SK-N-MC (cell line): ENCODE results near the gene CEP44.
"Not testable (repeated sequence)": the region's sequence is repeated elsewhere in the genome, so short reads cannot be mapped to it uniquely, and the experiment has no call there.

ENCODE experiments used
- DNase-seq: peaks from one replicate; pipeline ENCODE4 v3.0.0-alpha.2; 2011; ENCODE audit warnings: low read depth, low spot score
- H3K27ac ChIP-seq: fragments of 200-600 bp; sonication (generic); 2 replicates; pipeline ENCODE4 v1.5.1; 2016; ENCODE audit warnings: mixed run types
- H3K36me3 ChIP-seq: fragments of 200-600 bp; sonication (generic); 2 replicates; pipeline ENCODE4 v1.6.1; 2017; ENCODE audit warnings: antibody characterized with exemption, low read length, mixed read lengths; ENCODE audit not compliant: insufficient read depth
- H3K4me3 ChIP-seq: fragments of 200-600 bp; sonication (generic); 2 replicates; pipeline ENCODE4 v1.5.1; 2016
- H3K9ac ChIP-seq: fragments of 200-600 bp; sonication (generic); 2 replicates; pipeline ENCODE4 v1.8.0; 2017; ENCODE audit warnings: mixed run types, mixed read lengths; ENCODE audit not compliant: insufficient read length
- H3K9me3 ChIP-seq: fragments of 200-600 bp; sonication (generic); 2 replicates; pipeline ENCODE4 v1.6.1; 2017; ENCODE audit warnings: low read depth, mild to moderate bottlenecking, antibody characterized with exemption, low read length, moderate library complexity, mixed read lengths
- EZH2 ChIP-seq: fragments of 200-600 bp; sonication (generic); IDR thresholded peaks from one replicate; pipeline ENCODE4 v1.6.1; 2017; ENCODE audit warnings: antibody characterized with exemption
- FOXP2 ChIP-seq: optimal IDR thresholded peaks from 2 replicates; pipeline ENCODE3; 2011; ENCODE audit warnings: mild to moderate bottlenecking, moderate library complexity; ENCODE audit not compliant: insufficient read depth; ENCODE audit errors: extremely low read length, control extremely low read depth
- POLR2AphosphoS5 ChIP-seq: IDR thresholded peaks from 2 replicates; pipeline ENCODE4 v1.6.1; 2012; ENCODE audit warnings: mild to moderate bottlenecking, low read depth, low read length, borderline replicate concordance

CEP44 gene

GRCh38 chr4:174281901-174282300 is 1.8 kb upstream of the CEP44 start:
- TF ChIP-seq EZH2, result no peak
- TF ChIP-seq FOXP2, result no peak
- no peak for TF ChIP-seq POLR2AphosphoS5
- peaks cover 16% of the 10 kb centered on the region; the same call in 1 of the 2 replicates for H3K36me3 ChIP-seq
- DNase-seq, result no peak
- H3K9me3 ChIP-seq, result peaks cover 7% of the 10 kb centered on the region; the same call in 1 of the 2 replicates
- no peak overlapping the region for H3K27ac ChIP-seq
- H3K4me3 ChIP-seq, result peak overlapping the region; percentile 99
- H3K9ac ChIP-seq, result peak overlapping the region; percentile 100

- peak overlapping the region; percentile 99 for H3K4me3 ChIP-seq
- peak overlapping the region; percentile 99 for H3K27ac ChIP-seq
- H3K9me3 ChIP-seq, result peaks cover 7% of the 10 kb centered on the region; the same call in 1 of the 2 replicates
- H3K9ac ChIP-seq, result peak overlapping the region; percentile 100
- H3K36me3 ChIP-seq, result peaks cover 16% of the 10 kb centered on the region; the same call in 1 of the 2 replicates
- DNase-seq, result peak; percentile 86
- TF ChIP-seq EZH2 (no peak), POLR2AphosphoS5 (no peak), FOXP2 (no peak)
Measured at GRCh38 chr4:174282836-174283506, 740 bp upstream of the CEP44 start.

GRCh38 chr4:174284487-174284886 is 776 bp downstream of the CEP44 start:
- H3K27ac ChIP-seq, result peak overlapping the region; percentile 99; the same call in 1 of the 2 replicates

GRCh38 chr4:174286870-174287269 is 3.2 kb downstream of the CEP44 start:
- H3K27ac ChIP-seq, result no peak overlapping the region
- DNase-seq, result no peak
- H3K9ac ChIP-seq, result no peak overlapping the region
- 0 out of 2 replicates have a peak, but pooled peaks cover 4% of the 10 kb centered on the region for H3K9me3 ChIP-seq
- peaks cover 4% of the 10 kb centered on the region; the same call in 1 of the 2 replicates for H3K36me3 ChIP-seq
- no peak for TF ChIP-seq EZH2
- no peak for TF ChIP-seq POLR2AphosphoS5
- TF ChIP-seq FOXP2, result no peak
- H3K4me3 ChIP-seq, result no peak overlapping the region

More at GRCh38 chr4:174284487-174284886, 776 bp downstream of the CEP44 start:
- TF ChIP-seq POLR2AphosphoS5 (no peak; the same call in 1 of the 2 replicates), FOXP2 (no peak), EZH2 (no peak)
- H3K9ac ChIP-seq, result peak overlapping the region; percentile 100
- H3K9me3 ChIP-seq, result peaks cover 3% of the 10 kb centered on the region; the same call in 1 of the 2 replicates
- no peak for DNase-seq
- H3K4me3 ChIP-seq, result peak overlapping the region; percentile 99
- H3K36me3 ChIP-seq, result peaks cover 10% of the 10 kb centered on the region; the same call in 1 of the 2 replicates

- Histone ChIP-seq H3K9me3 (0 out of 2 replicates have a peak, but pooled peaks cover 4% of the 10 kb centered on the region), H3K9ac (no peak overlapping the region), H3K27ac (no peak overlapping the region), H3K36me3 (peaks cover 15% of the 10 kb centered on the region; the same call in 1 of the 2 replicates), H3K4me3 (no peak overlapping the region)
- TF ChIP-seq POLR2AphosphoS5 (no peak), FOXP2 (no peak), EZH2 (no peak)
- DNase-seq, result no peak
Measured at GRCh38 chr4:174292473-174292872, 8.8 kb downstream of the CEP44 start.

- not testable (repeated sequence) for H3K9ac ChIP-seq, H3K9me3 ChIP-seq, DNase-seq, H3K4me3 ChIP-seq, H3K27ac ChIP-seq
- H3K36me3 ChIP-seq, result peaks cover 21% of the 10 kb centered on the region; the same call in 1 of the 2 replicates
Measured at GRCh38 chr4:174294641-174295040, 10.9 kb downstream of the CEP44 start.

- H3K4me3 ChIP-seq, H3K9me3 ChIP-seq, H3K27ac ChIP-seq, DNase-seq, H3K9ac ChIP-seq: not testable (repeated sequence)
- H3K36me3 ChIP-seq, result peaks cover 23% of the 10 kb centered on the region; the same call in 1 of the 2 replicates
Measured at GRCh38 chr4:174295142-174295541, 11.4 kb downstream of the CEP44 start.

GRCh38 chr4:174303687-174304086 is 20.0 kb downstream of the CEP44 start:
- no peak overlapping the region for H3K4me3 ChIP-seq
- H3K9ac ChIP-seq, result no peak overlapping the region
- H3K36me3 ChIP-seq, result peaks cover 44% of the 10 kb centered on the region
- TF ChIP-seq FOXP2 (no peak), POLR2AphosphoS5 (no peak), EZH2 (no peak)
- no peak for DNase-seq
- H3K27ac ChIP-seq, result no peak overlapping the region
- no peaks in the 10 kb centered on the region for H3K9me3 ChIP-seq

- H3K9ac ChIP-seq, result no peak overlapping the region
- no peak for DNase-seq
- H3K27ac ChIP-seq, result no peak overlapping the region
- H3K4me3 ChIP-seq, result no peak overlapping the region
- peaks cover 41% of the 10 kb centered on the region for H3K36me3 ChIP-seq
- TF ChIP-seq EZH2 (no peak), FOXP2 (no peak), POLR2AphosphoS5 (no peak)
- no peaks in the 10 kb centered on the region for H3K9me3 ChIP-seq
Measured at GRCh38 chr4:174304664-174305063, 21.0 kb downstream of the CEP44 start.
